IMR-90 (cell line): ENCODE results near the gene DAB2. TPM values are rescaled to one million over a fixed set of nuclear protein-coding genes. Genes with fewer than 3 reads are reported as not detected.

ENCODE experiments used
- ATAC-seq: fragments of 200-7000 bp; cut with Tn5 transposase; 2 replicates; pipeline ENCODE4 v1.9.1; 2020; ENCODE audit warnings: low read depth, mild to moderate bottlenecking, moderate library complexity
- BruUV-seq: library from RNA; stranded (reverse); fragments of 400-500 nt; replicated peaks from 2 replicates; lab custom pipeline; 2021; lab: Mats Ljungman, UMichigan
- CTCF ChIA-PET: fragments of 300-600 bp; formaldehyde crosslinking; extraction: SDS; loops from one replicate; lab custom pipeline; 2021; ENCODE audit warnings: antibody characterized with exemption; lab: Yijun Ruan, JAX
- POLR2A ChIA-PET: fragments of 300-600 bp; sonication (Branson Sonifier 250); formaldehyde crosslinking; loops from one replicate; lab custom pipeline; 2022; ENCODE audit warnings: antibody characterized with exemption; ENCODE audit not compliant: unreplicated experiment; lab: Charles Lee
- DNase-seq: peaks from one replicate; pipeline ENCODE4 v3.0.0; 2013
- H2AFZ ChIP-seq: replicated peaks from 2 replicates; pipeline ENCODE3; 2013; ENCODE audit warnings: low read length, mild to moderate bottlenecking; ENCODE audit not compliant: poor library complexity
- H2AK5ac ChIP-seq: 2 replicates; pipeline ENCODE4 v1.6.1; 2013; ENCODE audit warnings: low read depth, low read length, inconsistent platforms
- H2AK9ac ChIP-seq: replicated peaks from 2 replicates; pipeline ENCODE3; 2013; ENCODE audit warnings: mild to moderate bottlenecking, low read depth, low read length, moderate library complexity; ENCODE audit not compliant: poor library complexity
- H2BK120ac ChIP-seq: 2 replicates; pipeline ENCODE4 v1.6.1; 2013; ENCODE audit warnings: low read depth, low read length, inconsistent platforms
- H2BK15ac ChIP-seq: 3 replicates; pipeline ENCODE4 v1.6.1; 2013; ENCODE audit warnings: low read depth, low read length, inconsistent platforms
- H2BK20ac ChIP-seq: 2 replicates; pipeline ENCODE4 v1.6.1; 2013; ENCODE audit warnings: low read depth, mild to moderate bottlenecking, inconsistent platforms, low read length, moderate library complexity
- H2BK5ac ChIP-seq: 2 replicates; pipeline ENCODE4 v1.6.1; 2013; ENCODE audit warnings: mild to moderate bottlenecking, low read depth, low read length, inconsistent platforms; ENCODE audit not compliant: poor library complexity, severe bottlenecking
- H3K14ac ChIP-seq: replicated peaks from 2 replicates; pipeline ENCODE4 v1.6.1; 2013; ENCODE audit warnings: low read depth, low read length, inconsistent platforms
- H3K18ac ChIP-seq: 2 replicates; pipeline ENCODE4 v1.6.1; 2013; ENCODE audit warnings: low read depth, low read length, control low read depth
- H3K23ac ChIP-seq: 2 replicates; pipeline ENCODE4 v1.6.1; 2013; ENCODE audit warnings: low read depth, low read length, inconsistent platforms
- H3K27ac ChIP-seq: 2 replicates; pipeline ENCODE4 v1.5.1; 2013; ENCODE audit warnings: mild to moderate bottlenecking, control low read depth, low read length; ENCODE audit not compliant: insufficient read depth
- H3K27me3 ChIP-seq: 2 replicates; pipeline ENCODE4 v1.6.1; 2013; ENCODE audit warnings: low read length; ENCODE audit not compliant: control insufficient read depth, insufficient read depth
- H3K36me3 ChIP-seq: 2 replicates; pipeline ENCODE4 v1.6.1; 2013; ENCODE audit warnings: low read length, mixed read lengths; ENCODE audit not compliant: control insufficient read depth, insufficient read depth
- H3K4ac ChIP-seq: 2 replicates; pipeline ENCODE4 v1.6.1; 2013; ENCODE audit warnings: low read depth, low read length, inconsistent platforms
- H3K4me1 ChIP-seq: 2 replicates; pipeline ENCODE4 v1.6.1; 2013; ENCODE audit warnings: low read length, mixed read lengths; ENCODE audit not compliant: control insufficient read depth, insufficient read depth
- H3K4me2 ChIP-seq: 2 replicates; pipeline ENCODE4 v1.6.1; 2013; ENCODE audit warnings: low read depth, mild to moderate bottlenecking, control low read depth, low read length, moderate library complexity
- H3K4me3 ChIP-seq: 2 replicates; pipeline ENCODE4 v1.5.1; 2013; ENCODE audit warnings: low read depth, mild to moderate bottlenecking, control low read depth, low read length, moderate library complexity; ENCODE audit not compliant: insufficient read depth
- H3K56ac ChIP-seq: 2 replicates; pipeline ENCODE4 v1.6.1; 2013; ENCODE audit warnings: low read length, inconsistent platforms; ENCODE audit not compliant: insufficient read depth; ENCODE audit errors: extremely low read depth
- H3K79me1 ChIP-seq, 2 experiments: 2 replicates each; pipeline ENCODE4 v1.6.1; 2013; ENCODE audit warnings: low read length in 2 of 2, inconsistent platforms in 1 of 2, low read depth in 1 of 2
- H3K9ac ChIP-seq: 2 replicates; pipeline ENCODE4 v1.6.1; 2013; ENCODE audit warnings: low read depth, low read length, control low read depth
- H3K9me1 ChIP-seq: 2 replicates; pipeline ENCODE4 v1.6.1; 2013; ENCODE audit warnings: low read length, inconsistent platforms; ENCODE audit not compliant: insufficient read depth
- H3K9me3 ChIP-seq: 2 replicates; pipeline ENCODE4 v1.6.1; 2013; ENCODE audit warnings: low read length; ENCODE audit not compliant: control insufficient read depth, insufficient read depth
- H4K20me1 ChIP-seq: 2 replicates; pipeline ENCODE4 v1.6.1; 2013; ENCODE audit warnings: low read length, inconsistent platforms; ENCODE audit not compliant: insufficient read depth
- H4K5ac ChIP-seq: 2 replicates; pipeline ENCODE4 v1.6.1; 2013; ENCODE audit warnings: mild to moderate bottlenecking, low read depth, low read length, control low read depth
- H4K8ac ChIP-seq, 2 experiments: 2 replicates each; pipeline ENCODE4 v1.6.1; 2013; ENCODE audit warnings: low read depth in 2 of 2, low read length in 2 of 2, control low read depth in 1 of 2, inconsistent platforms in 1 of 2
- H4K91ac ChIP-seq: 2 replicates; pipeline ENCODE4 v1.6.1; 2013; ENCODE audit warnings: low read depth, low read length, inconsistent platforms; ENCODE audit not compliant: insufficient read depth
- CHD1 ChIP-seq: IDR thresholded peaks from 2 replicates; pipeline ENCODE4 v1.6.1; 2012; ENCODE audit warnings: low read depth, low read length, improper control_type of control experiment
- ELK1 ChIP-seq: fragments of 150-350 bp; IDR thresholded peaks from 2 replicates; pipeline ENCODE4 v1.6.1; 2016; ENCODE audit warnings: low read depth, mild to moderate bottlenecking, low read length, moderate library complexity, borderline replicate concordance
- FOS ChIP-seq: fragments of 150-350 bp; IDR thresholded peaks from 2 replicates; pipeline ENCODE4 v1.6.1; 2016; ENCODE audit warnings: low read depth, low read length
- MAZ ChIP-seq: IDR thresholded peaks from 2 replicates; pipeline ENCODE4 v1.6.1; 2012; ENCODE audit warnings: low read depth, mild to moderate bottlenecking, low read length, improper control_type of control experiment, moderate library complexity, borderline replicate concordance
- MXI1 ChIP-seq: IDR thresholded peaks from 2 replicates; pipeline ENCODE4 v1.6.1; 2012; ENCODE audit warnings: low read depth, mild to moderate bottlenecking, low read length, moderate library complexity, borderline replicate concordance
- NFE2L2 ChIP-seq: fragments of 150-350 bp; IDR thresholded peaks from 2 replicates; pipeline ENCODE4 v1.6.1; 2016; ENCODE audit warnings: low read depth, mild to moderate bottlenecking, low read length
- WGBS, 2 experiments: methylation state at CpG; one replicate each; pipeline versions ENCODE4 v1.1.5 to v1.1.7; 2013; ENCODE audit warnings: missing lambda C conversion rate in 2 of 2; ENCODE audit not compliant: insufficient read length in 1 of 2; ENCODE audit errors: extremely low coverage in 2 of 2; 5-methylcytosine and 5-hydroxymethylcytosine counted together
- dilution Hi-C: fragments of 300-500 bp; cut with HindIII; formaldehyde crosslinking; loops from one replicate; pipeline ENCODE4 v1.14.3; 2018; ENCODE audit warnings: low sequenced_read_pairs; ENCODE audit not compliant: unreplicated experiment
- in situ Hi-C: fragments of 300-500 bp; cut with MboI; formaldehyde crosslinking; loops from 3 replicates; pipeline ENCODE4 v1.14.3; 2019; ENCODE audit warnings: low sequenced_read_pairs, inconsistent platforms, mixed read lengths
- intact Hi-C: fragments of 100-400 bp; cut with micrococcal nuclease; formaldehyde crosslinking; loops from 2 replicates; pipeline ENCODE4 v1.10.0; 2022
- polyA plus RNA-seq, 3 experiments: library from polyadenylated mRNA; depleted of rRNA; stranded (reverse); fragments of >200 nt; gene quantifications; 2 replicates each; pipeline ENCODE4 v1.2.3, GENCODE V29; 2012; ENCODE audit warnings: low replicate concordance in 1 of 3
- total RNA-seq: library from RNA; depleted of rRNA; stranded (reverse); fragments of >200 nt; gene quantifications from 2 replicates; pipeline ENCODE4 v1.2.3, GENCODE V29; 2012
- TF ChIP-seq, protein P1 (sequence below): fragments of 150-350 bp; IDR thresholded peaks from 2 replicates; pipeline ENCODE4 v1.6.1; 2017; ENCODE audit warnings: mild to moderate bottlenecking, antibody characterized with exemption, low read length, low read depth

Gene DAB2
- total and polyA plus RNA-seq, 2 of the 4 experiments (the other 2 are of a cell fraction) = 50.0 to 101 TPM

DNA sequence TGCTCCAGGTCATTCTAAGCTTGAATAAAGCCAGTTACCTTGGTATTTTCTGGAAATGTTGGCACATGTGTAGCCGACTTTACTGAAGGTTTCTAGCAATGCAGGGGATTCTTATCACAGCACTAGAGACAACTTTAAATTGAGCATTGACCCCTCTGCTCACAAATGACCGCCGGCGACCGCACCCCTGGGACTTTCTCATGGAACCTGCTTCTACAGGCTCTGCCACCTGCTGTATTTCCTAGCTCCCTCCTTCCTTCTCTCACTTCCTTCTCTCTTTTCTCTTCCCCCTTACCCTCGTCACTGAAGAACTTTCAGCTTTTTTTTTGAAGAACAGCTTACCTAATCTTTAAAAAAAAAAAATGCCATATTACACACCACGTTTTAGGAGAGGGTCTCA, 30.9 kb upstream of the DAB2 start:
- in situ Hi-C loops (no loop called here), intact Hi-C loops (no loop called here)

More for the DNA sequence above, 30.9 kb upstream of the DAB2 start:
- no TSS peak for BruUV-seq
- no peak overlapping the region for H2BK15ac ChIP-seq
- no peak overlapping the region for H2BK20ac ChIP-seq
- no peak for DNase-seq
- no peaks in the 10 kb centered on the region for H3K27me3 ChIP-seq
- H3K4me1 ChIP-seq = peaks cover 10% of the 10 kb centered on the region
- 93% methylated on average over 4 of the region's 7 CpGs; no CpG with 5 or more reads in 1 of the 2 experiments for WGBS, 2 experiments
- no peak overlapping the region for H2AK5ac ChIP-seq
- no peaks in the 10 kb centered on the region for H4K20me1 ChIP-seq
- H4K91ac ChIP-seq = no peak overlapping the region
- no peaks in the 10 kb centered on the region for H3K36me3 ChIP-seq
- ChIA-PET POLR2A (interaction anchor here (0.5 kb wide), 1 partner anchor 64 kb away, joined by 4 read pairs; no protein-coding TSS in a partner anchor), CTCF (interaction anchor here (1.4 kb wide), 1 partner anchor 14 kb away, joined by 3 read pairs; no protein-coding TSS in a partner anchor)
- no peak overlapping the region for H2BK5ac ChIP-seq
- no peak overlapping the region for H3K27ac ChIP-seq
- no peak overlapping the region for H4K8ac ChIP-seq
- H4K5ac ChIP-seq = no peak overlapping the region
- no peak overlapping the region for H3K14ac ChIP-seq
- H2BK120ac ChIP-seq = no peak overlapping the region
- H3K23ac ChIP-seq = no peak overlapping the region
- H2AFZ ChIP-seq = no peak overlapping the region
- H3K4me3 ChIP-seq = no peak overlapping the region
- TF ChIP-seq MXI1 = no peak
- no peak for TF ChIP-seq ELK1
- no peak for TF ChIP-seq MAZ
- TF ChIP-seq CHD1 = no peak
- TF ChIP-seq NFE2L2 = no peak
- TF ChIP-seq FOS = no peak
- TF ChIP-seq, protein P1, sequence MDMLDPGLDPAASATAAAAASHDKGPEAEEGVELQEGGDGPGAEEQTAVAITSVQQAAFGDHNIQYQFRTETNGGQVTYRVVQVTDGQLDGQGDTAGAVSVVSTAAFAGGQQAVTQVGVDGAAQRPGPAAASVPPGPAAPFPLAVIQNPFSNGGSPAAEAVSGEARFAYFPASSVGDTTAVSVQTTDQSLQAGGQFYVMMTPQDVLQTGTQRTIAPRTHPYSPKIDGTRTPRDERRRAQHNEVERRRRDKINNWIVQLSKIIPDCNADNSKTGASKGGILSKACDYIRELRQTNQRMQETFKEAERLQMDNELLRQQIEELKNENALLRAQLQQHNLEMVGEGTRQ = no peak
- dilution Hi-C loops = no loop called here
- H3K9ac ChIP-seq = no peak overlapping the region
- H3K18ac ChIP-seq = no peak overlapping the region
- no peak overlapping the region for H3K56ac ChIP-seq
- ATAC-seq = no peak
- H3K4ac ChIP-seq = no peak overlapping the region
- H3K79me1 ChIP-seq = no peaks in the 10 kb centered on the region
- no peak overlapping the region for H3K4me2 ChIP-seq
- no peaks in the 10 kb centered on the region for H3K9me3 ChIP-seq
- no peak overlapping the region for H2AK9ac ChIP-seq
- H3K9me1 ChIP-seq = 0 out of 2 replicates have a peak, but pooled peaks cover 2% of the 10 kb centered on the region
